SK-N-MC (cell line): ENCODE results near the gene TRH.

ENCODE experiments used
- EZH2 ChIP-seq: fragments of 200-600 bp; sonication (generic); IDR thresholded peaks from one replicate; pipeline ENCODE4 v1.6.1; 2017; ENCODE audit warnings: antibody characterized with exemption
- FOXP2 ChIP-seq: optimal IDR thresholded peaks from 2 replicates; pipeline ENCODE3; 2011; ENCODE audit warnings: mild to moderate bottlenecking, moderate library complexity; ENCODE audit not compliant: insufficient read depth; ENCODE audit errors: extremely low read length, control extremely low read depth
- POLR2AphosphoS5 ChIP-seq: IDR thresholded peaks from 2 replicates; pipeline ENCODE4 v1.6.1; 2012; ENCODE audit warnings: mild to moderate bottlenecking, low read depth, low read length, borderline replicate concordance

GRCh38 chr3:129962600-129962999 lies 11.9 kb upstream of the TRH start:
- TF ChIP-seq EZH2 (no peak), FOXP2 (no peak), POLR2AphosphoS5 (no peak)
